Osteoblast (primary cell): ENCODE measurements around the gene TINAG. TPM values are rescaled to one million over a fixed set of nuclear protein-coding genes. Genes with fewer than 3 reads are reported as not detected.

Experiments
- DNase-seq: peaks from one replicate; pipeline ENCODE4 v3.0.0; 2011; ENCODE audit warnings: low spot score, mixed read lengths; ENCODE audit not compliant: insufficient read length; ENCODE audit errors: missing footprints
- H2AFZ ChIP-seq: 2 replicates; pipeline ENCODE4 v1.6.0; 2011; ENCODE audit warnings: mild to moderate bottlenecking, low read length
- H3K27ac ChIP-seq: 2 replicates; pipeline ENCODE4 v1.5.1; 2011; ENCODE audit warnings: mild to moderate bottlenecking, low read depth, low read length, moderate library complexity
- H3K27me3 ChIP-seq: 2 replicates; pipeline ENCODE4 v1.6.0; 2012; ENCODE audit warnings: mild to moderate bottlenecking, control low read depth, inconsistent platforms, low read length, moderate library complexity; ENCODE audit not compliant: insufficient read depth
- H3K36me3 ChIP-seq: 2 replicates; pipeline ENCODE4 v1.5.1; 2011; ENCODE audit warnings: mild to moderate bottlenecking, low read length, control low read depth, moderate library complexity; ENCODE audit not compliant: insufficient read depth
- H3K4me1 ChIP-seq: 2 replicates; pipeline ENCODE4 v1.5.1; 2011; ENCODE audit warnings: mild to moderate bottlenecking, low read length, control low read depth, moderate library complexity; ENCODE audit not compliant: insufficient read depth
- H3K4me2 ChIP-seq: 2 replicates; pipeline ENCODE4 v1.6.0; 2011; ENCODE audit warnings: mild to moderate bottlenecking, low read length; ENCODE audit not compliant: insufficient read depth
- H3K4me3 ChIP-seq: fragments of 200-600 bp; sonication (generic); 3 replicates; pipeline ENCODE4 v1.5.1; 2012; ENCODE audit warnings: mild to moderate bottlenecking, low read length, inconsistent platforms; ENCODE audit not compliant: insufficient read depth
- H3K79me2 ChIP-seq: 2 replicates; pipeline ENCODE4 v1.6.0; 2012; ENCODE audit warnings: mild to moderate bottlenecking, low read length, control low read depth, inconsistent platforms; ENCODE audit not compliant: insufficient read depth
- H3K9me3 ChIP-seq: 2 replicates; pipeline ENCODE4 v1.5.1; 2011; ENCODE audit warnings: low read depth, low read length, control low read depth
- H4K20me1 ChIP-seq: 2 replicates; pipeline ENCODE4 v1.6.0; 2012; ENCODE audit warnings: mild to moderate bottlenecking, low read length, control low read depth; ENCODE audit not compliant: insufficient read depth
- CTCF ChIP-seq: IDR thresholded peaks from 2 replicates; pipeline ENCODE4 v1.5.1; 2011; ENCODE audit warnings: mild to moderate bottlenecking, low read depth, low read length, moderate library complexity; ENCODE audit errors: extremely low read depth
- total RNA-seq: library from RNA; depleted of rRNA; stranded (reverse); fragments of >200 nt; gene quantifications from 2 replicates; pipeline ENCODE4 v1.2.3, GENCODE V29; 2012

TINAG gene, protein sequence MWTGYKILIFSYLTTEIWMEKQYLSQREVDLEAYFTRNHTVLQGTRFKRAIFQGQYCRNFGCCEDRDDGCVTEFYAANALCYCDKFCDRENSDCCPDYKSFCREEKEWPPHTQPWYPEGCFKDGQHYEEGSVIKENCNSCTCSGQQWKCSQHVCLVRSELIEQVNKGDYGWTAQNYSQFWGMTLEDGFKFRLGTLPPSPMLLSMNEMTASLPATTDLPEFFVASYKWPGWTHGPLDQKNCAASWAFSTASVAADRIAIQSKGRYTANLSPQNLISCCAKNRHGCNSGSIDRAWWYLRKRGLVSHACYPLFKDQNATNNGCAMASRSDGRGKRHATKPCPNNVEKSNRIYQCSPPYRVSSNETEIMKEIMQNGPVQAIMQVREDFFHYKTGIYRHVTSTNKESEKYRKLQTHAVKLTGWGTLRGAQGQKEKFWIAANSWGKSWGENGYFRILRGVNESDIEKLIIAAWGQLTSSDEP
- not detected in 2 replicates for total RNA-seq

GRCh38 chr6:54308289-54308985, at the start of gene TINAG:
Gene TINAG, plus strand, starts transcription at chr6:54308441. Its CDS starts 110 bp downstream, at chr6:54308551.
- H3K36me3 ChIP-seq: no peaks in the 10 kb centered on the region
- H3K27me3 ChIP-seq: no peaks in the 10 kb centered on the region
- no peak within 1 kb of the TSS for H3K4me2 ChIP-seq
- no peaks in the 10 kb centered on the region for H3K9me3 ChIP-seq
- no peak within 1 kb of the TSS for H3K27ac ChIP-seq
- H3K4me1 ChIP-seq: no peaks in the 10 kb centered on the region
- no peak within 1 kb of the TSS for H3K4me3 ChIP-seq
- no peaks in the 10 kb centered on the region for H3K79me2 ChIP-seq
- H4K20me1 ChIP-seq: no peaks in the 10 kb centered on the region
- no peak within 1 kb of the TSS for H2AFZ ChIP-seq
- TF ChIP-seq CTCF: no peak
- DNase-seq: no peak

DNA sequence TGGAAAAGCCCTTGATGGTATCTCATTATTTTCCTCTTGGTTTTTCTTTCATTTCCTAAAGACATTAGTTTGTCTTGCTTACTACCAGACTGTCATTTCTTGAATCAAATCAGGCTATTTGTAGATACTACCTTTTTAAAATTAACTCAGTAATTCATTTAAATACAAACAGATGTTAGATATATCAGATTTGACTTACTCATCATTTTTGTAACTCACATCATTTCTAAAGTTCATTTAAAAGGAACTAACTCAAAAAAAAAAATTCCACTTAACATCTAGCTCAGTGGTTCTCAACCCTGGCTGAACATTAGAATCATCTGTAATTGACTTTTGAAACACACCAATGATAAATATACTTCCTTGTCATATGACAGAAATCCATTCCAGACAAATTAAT, 48.2 kb upstream of the TINAG start:
- Histone ChIP-seq H3K4me3 (no peak overlapping the region), H3K9me3 (no peaks in the 10 kb centered on the region), H3K79me2 (no peaks in the 10 kb centered on the region), H3K27me3 (no peaks in the 10 kb centered on the region), H2AFZ (peak overlapping the region; percentile 20), H3K36me3 (no peaks in the 10 kb centered on the region), H3K4me1 (no peaks in the 10 kb centered on the region), H4K20me1 (no peaks in the 10 kb centered on the region), H3K27ac (no peak overlapping the region), H3K4me2 (peak overlapping the region; percentile 59)
- no peak for TF ChIP-seq CTCF
- DNase-seq: no peak

- Histone ChIP-seq H2AFZ (no peak overlapping the region), H3K27ac (no peak overlapping the region), H4K20me1 (no peaks in the 10 kb centered on the region), H3K9me3 (no peaks in the 10 kb centered on the region), H3K27me3 (no peaks in the 10 kb centered on the region), H3K4me3 (no peak overlapping the region), H3K36me3 (no peaks in the 10 kb centered on the region), H3K4me1 (no peaks in the 10 kb centered on the region), H3K4me2 (no peak overlapping the region), H3K79me2 (no peaks in the 10 kb centered on the region)
- no peak for DNase-seq
- no peak for TF ChIP-seq CTCF
Measured at GRCh38 chr6:54262499-54262898, 45.7 kb upstream of the TINAG start.

DNA sequence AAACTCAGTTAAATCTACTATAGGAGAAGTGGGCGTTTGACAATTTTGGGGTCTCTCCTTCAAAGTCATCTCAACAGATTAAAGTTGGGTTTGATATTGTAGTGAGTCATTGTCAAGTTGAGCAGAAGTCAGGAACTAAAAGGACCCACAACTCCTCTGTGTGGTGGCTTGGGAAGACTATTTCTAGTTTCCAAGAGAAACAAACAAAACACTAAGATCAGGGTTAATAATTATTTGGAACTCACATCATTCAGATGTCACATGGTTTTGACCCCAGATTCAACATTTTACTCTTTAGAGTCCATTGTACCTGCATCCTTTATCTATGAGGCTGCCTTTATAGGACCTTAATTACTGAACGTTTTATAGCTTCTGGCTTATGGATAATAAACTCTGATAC, 45.3 kb upstream of the TINAG start:
- Histone ChIP-seq H3K36me3 (no peaks in the 10 kb centered on the region), H3K4me3 (no peak overlapping the region), H3K4me2 (no peak overlapping the region), H3K4me1 (no peaks in the 10 kb centered on the region), H3K27ac (no peak overlapping the region), H3K79me2 (no peaks in the 10 kb centered on the region), H3K9me3 (no peaks in the 10 kb centered on the region), H2AFZ (no peak overlapping the region), H3K27me3 (no peaks in the 10 kb centered on the region), H4K20me1 (no peaks in the 10 kb centered on the region)
- no peak for TF ChIP-seq CTCF
- DNase-seq: no peak
